ENCODE data around the gene WDR91.

WDR91 gene

DNA sequence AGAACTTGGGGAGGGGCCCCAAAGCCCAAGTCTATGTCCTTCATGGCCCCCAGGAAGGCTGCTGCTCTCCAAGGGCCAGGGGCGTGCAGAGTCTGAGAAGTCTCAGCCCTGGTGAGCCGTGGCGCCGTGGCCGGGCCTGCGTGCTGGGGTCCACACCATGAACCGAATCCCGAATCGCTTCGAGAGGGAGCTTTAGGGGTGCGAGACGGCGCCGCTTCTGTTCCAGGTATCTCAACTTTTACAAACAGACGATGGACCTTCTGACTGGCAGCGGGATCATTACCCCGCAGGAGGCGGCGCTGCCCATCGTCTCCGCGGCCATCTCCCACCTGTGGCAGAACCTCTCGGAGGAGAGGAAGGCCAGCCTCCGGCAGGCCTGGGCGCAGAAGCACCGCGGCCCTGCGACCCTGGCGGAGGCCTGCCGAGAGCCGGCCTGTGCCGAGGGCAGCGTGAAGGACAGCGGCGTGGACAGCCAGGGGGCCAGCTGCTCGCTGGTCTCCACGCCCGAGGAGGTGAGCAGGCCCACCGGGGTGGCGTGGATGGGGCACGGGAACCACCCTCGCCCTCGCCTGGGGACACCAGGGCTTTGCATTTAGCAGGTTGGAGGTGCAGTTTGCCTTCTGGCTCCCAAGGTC, 35.0 kb upstream of the WDR91 start:
- Histone ChIP-seq H3K4me1 (ENCODE audit: insufficient read depth, poor library complexity, severe bottlenecking) (no peaks in the 10 kb centered on the region), H3K27me3 (ENCODE audit: insufficient read depth, poor library complexity, severe bottlenecking) (no peaks in the 10 kb centered on the region), H3K27ac (ENCODE audit: poor library complexity, severe bottlenecking) (no peak overlapping the region), H3K4me3 (ENCODE audit: severe bottlenecking) (no peak overlapping the region), H3K9me3 (ENCODE audit: severe bottlenecking) (no peaks in the 10 kb centered on the region), H3K36me3 (ENCODE audit: low read depth) (no peaks in the 10 kb centered on the region)
- TF ChIP-seq, protein P1, sequence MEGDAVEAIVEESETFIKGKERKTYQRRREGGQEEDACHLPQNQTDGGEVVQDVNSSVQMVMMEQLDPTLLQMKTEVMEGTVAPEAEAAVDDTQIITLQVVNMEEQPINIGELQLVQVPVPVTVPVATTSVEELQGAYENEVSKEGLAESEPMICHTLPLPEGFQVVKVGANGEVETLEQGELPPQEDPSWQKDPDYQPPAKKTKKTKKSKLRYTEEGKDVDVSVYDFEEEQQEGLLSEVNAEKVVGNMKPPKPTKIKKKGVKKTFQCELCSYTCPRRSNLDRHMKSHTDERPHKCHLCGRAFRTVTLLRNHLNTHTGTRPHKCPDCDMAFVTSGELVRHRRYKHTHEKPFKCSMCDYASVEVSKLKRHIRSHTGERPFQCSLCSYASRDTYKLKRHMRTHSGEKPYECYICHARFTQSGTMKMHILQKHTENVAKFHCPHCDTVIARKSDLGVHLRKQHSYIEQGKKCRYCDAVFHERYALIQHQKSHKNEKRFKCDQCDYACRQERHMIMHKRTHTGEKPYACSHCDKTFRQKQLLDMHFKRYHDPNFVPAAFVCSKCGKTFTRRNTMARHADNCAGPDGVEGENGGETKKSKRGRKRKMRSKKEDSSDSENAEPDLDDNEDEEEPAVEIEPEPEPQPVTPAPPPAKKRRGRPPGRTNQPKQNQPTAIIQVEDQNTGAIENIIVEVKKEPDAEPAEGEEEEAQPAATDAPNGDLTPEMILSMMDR (IDR thresholded peaks at IDR 0.05; ENCODE audit: poor library complexity, severe bottlenecking) = no peak
- no peak for DNase-seq (ENCODE audit: low spot score)
- no peak for ATAC-seq (ENCODE audit: low read depth)

DNA sequence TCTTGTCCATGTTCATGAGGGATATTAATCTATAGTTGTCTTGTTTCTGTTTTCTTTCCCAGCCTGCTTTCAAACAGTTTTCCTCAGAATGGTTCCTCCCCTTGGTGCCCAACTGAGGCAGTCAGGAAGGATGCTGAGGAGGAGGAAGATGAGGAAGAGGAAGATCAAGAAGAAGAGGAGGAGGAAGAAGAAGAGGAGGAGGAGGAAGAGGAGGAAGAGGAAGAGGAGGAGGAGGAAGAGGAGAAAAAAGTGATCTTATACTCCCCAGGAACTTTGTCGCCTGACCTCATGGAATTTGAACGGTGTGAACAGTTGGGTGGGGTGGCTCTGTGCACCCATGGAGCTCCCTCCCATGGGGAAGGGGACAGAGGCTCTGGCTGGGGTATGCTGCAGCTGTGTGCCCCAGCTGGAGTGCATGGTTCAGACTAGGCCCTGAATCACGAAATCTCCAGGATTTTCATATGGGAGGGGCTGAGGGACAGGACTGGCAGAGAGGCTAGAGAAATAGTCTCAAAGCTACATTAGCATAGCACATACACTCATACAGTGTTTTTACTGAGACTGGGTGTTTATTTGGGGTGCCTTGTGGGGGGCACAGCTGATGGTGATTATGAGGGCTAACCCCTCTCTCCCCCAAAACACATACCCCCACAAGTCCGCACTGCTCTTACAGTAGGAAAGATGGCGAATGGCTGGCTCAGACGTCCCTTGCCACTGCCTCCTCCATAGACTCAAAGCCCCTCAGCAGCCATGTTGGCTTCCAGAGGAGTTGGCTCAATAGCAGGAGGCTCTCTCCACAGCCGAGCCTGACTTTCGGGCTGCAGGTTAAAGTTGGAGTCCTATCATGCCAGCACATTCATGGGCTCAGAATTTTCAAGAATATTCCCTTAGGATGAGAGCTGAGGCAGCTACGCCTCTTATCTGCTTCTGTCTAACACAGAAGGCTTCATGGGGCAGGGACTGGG, 34.2 kb upstream of the WDR91 start:
- Histone ChIP-seq H3K27me3 (ENCODE audit: insufficient read depth, poor library complexity, severe bottlenecking) (no peaks in the 10 kb centered on the region), H3K27ac (ENCODE audit: poor library complexity, severe bottlenecking) (no peak overlapping the region), H3K36me3 (ENCODE audit: low read depth) (no peaks in the 10 kb centered on the region), H3K9me3 (ENCODE audit: severe bottlenecking) (no peaks in the 10 kb centered on the region), H3K4me3 (ENCODE audit: severe bottlenecking) (no peak overlapping the region), H3K4me1 (ENCODE audit: insufficient read depth, poor library complexity, severe bottlenecking) (no peaks in the 10 kb centered on the region)
- ATAC-seq (ENCODE audit: low read depth) = no peak
- TF ChIP-seq, protein P1 (IDR thresholded peaks at IDR 0.05; ENCODE audit: poor library complexity, severe bottlenecking) = no peak
- no peak for DNase-seq (ENCODE audit: low spot score)

DNA sequence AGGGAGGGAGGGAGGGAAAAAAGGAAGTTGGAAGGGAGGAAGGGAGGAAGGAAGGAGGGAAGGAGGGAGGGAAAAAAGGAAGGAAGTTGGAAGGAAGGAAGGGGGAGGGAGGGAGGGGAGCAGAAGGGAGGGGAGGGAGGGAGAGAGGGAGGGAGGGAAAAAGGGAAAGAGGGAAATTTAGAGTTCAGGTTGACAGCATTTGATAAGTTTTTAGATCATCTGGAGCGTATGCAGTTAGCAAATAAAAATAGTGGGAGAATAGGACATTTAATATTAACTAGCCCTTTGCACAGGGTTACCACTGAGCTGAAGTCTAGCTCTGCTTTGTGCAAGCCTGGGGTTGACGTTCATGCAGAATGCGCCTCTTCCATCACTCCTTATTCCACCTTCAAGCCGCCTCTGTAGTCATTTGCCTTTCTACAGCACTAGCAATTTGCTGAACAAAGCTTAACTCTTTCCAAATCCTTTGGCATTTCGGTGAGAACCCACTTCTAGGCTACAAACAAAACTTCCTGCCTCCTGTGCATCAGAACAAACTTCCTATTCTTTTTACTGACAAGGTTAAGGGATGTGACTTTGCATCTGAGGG, 30.9 kb upstream of the WDR91 start:
- Histone ChIP-seq H3K4me1 (ENCODE audit: insufficient read depth, poor library complexity, severe bottlenecking) (no peaks in the 10 kb centered on the region), H3K27me3 (ENCODE audit: insufficient read depth, poor library complexity, severe bottlenecking) (no peaks in the 10 kb centered on the region), H3K9me3 (ENCODE audit: severe bottlenecking) (no peaks in the 10 kb centered on the region), H3K36me3 (ENCODE audit: low read depth) (no peaks in the 10 kb centered on the region), H3K4me3 (ENCODE audit: severe bottlenecking) (no peak overlapping the region), H3K27ac (ENCODE audit: poor library complexity, severe bottlenecking) (no peak overlapping the region)
- ATAC-seq (ENCODE audit: low read depth) (no peak), DNase-seq (ENCODE audit: low spot score) (no peak)
- TF ChIP-seq, protein P1 (IDR thresholded peaks at IDR 0.05; ENCODE audit: poor library complexity, severe bottlenecking) = no peak

DNA sequence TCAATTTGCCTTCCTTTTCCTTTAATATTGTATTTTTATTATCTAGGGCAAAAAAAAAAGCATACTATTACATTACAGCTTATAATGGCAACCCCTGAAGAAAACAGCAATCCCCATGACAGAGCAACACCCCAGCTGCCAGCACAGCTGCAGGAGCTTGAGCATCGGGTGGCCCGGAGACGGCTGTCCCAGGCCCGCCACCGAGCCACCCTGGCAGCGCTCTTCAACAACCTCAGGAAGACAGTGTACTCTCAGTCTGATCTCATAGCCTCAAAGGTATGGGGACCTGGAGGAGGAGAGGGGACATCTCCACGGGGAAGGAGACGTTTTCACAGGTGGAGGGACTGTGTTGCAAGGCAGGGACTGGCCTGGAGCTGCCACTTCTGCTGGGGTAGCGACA, 29.1 kb upstream of the WDR91 start:
- Histone ChIP-seq H3K4me3 (ENCODE audit: severe bottlenecking) (no peak overlapping the region), H3K27ac (ENCODE audit: poor library complexity, severe bottlenecking) (no peak overlapping the region), H3K4me1 (ENCODE audit: insufficient read depth, poor library complexity, severe bottlenecking) (no peaks in the 10 kb centered on the region), H3K27me3 (ENCODE audit: insufficient read depth, poor library complexity, severe bottlenecking) (no peaks in the 10 kb centered on the region), H3K9me3 (ENCODE audit: severe bottlenecking) (no peaks in the 10 kb centered on the region), H3K36me3 (ENCODE audit: low read depth) (no peaks in the 10 kb centered on the region)
- TF ChIP-seq, protein P1 (IDR thresholded peaks at IDR 0.05; ENCODE audit: poor library complexity, severe bottlenecking) = no peak
- DNase-seq (ENCODE audit: low spot score) = no peak
- ATAC-seq (ENCODE audit: low read depth) = no peak

All from RWPE2 (cell line).